HepG2 (cell line): ENCODE data around the gene SLC2A2. TPM values are rescaled to one million over a fixed set of nuclear protein-coding genes. Genes with fewer than 3 reads are reported as not detected.

Source experiments
- ATF5 ChIP-seq: sonication (generic); formaldehyde crosslinking; IDR thresholded peaks from 2 replicates; pipeline ENCODE4 v1.4.0; 2020; ENCODE audit warnings: mild to moderate bottlenecking, low read depth, missing genetic modification reagents
- CAMTA2 ChIP-seq: sonication (generic); formaldehyde crosslinking; IDR thresholded peaks from 2 replicates; pipeline ENCODE4 v1.4.0; 2020; ENCODE audit warnings: mild to moderate bottlenecking, missing genetic modification reagents, borderline replicate concordance
- HIVEP1 ChIP-seq: sonication (generic); formaldehyde crosslinking; IDR thresholded peaks from 2 replicates; pipeline ENCODE4 v1.4.0; 2020; ENCODE audit warnings: mild to moderate bottlenecking, missing genetic modification reagents
- HOXA5 ChIP-seq: sonication (generic); formaldehyde crosslinking; IDR thresholded peaks from 2 replicates; pipeline ENCODE4 v1.4.0; 2020; ENCODE audit warnings: missing genetic modification reagents
- JDP2 ChIP-seq: sonication (generic); formaldehyde crosslinking; IDR thresholded peaks from 2 replicates; pipeline ENCODE4 v1.8.1; 2022; ENCODE audit warnings: missing genetic modification reagents, borderline replicate concordance
- NR2F1 ChIP-seq, 2 experiments: fragments of 450-650 bp in 1 of 2; formaldehyde crosslinking in 1 of 2; IDR thresholded peaks; 2 replicates each; pipeline versions ENCODE4 v1.5.0 to v1.6.1; 2016 to 2020; ENCODE audit warnings: mild to moderate bottlenecking in 1 of 2, missing compliant biosample characterization in 1 of 2, missing genetic modification reagents in 1 of 2, moderate library complexity in 1 of 2
- PHF21A ChIP-seq: sonication (generic); formaldehyde crosslinking; IDR thresholded peaks from 2 replicates; pipeline ENCODE4 v1.5.0; 2020; ENCODE audit warnings: mild to moderate bottlenecking, missing genetic modification reagents
- PRDM4 ChIP-seq: sonication (generic); formaldehyde crosslinking; IDR thresholded peaks from 2 replicates; pipeline ENCODE4 v1.9.0; 2021; ENCODE audit warnings: missing genetic modification reagents, borderline replicate concordance
- RELA ChIP-seq: sonication (generic); formaldehyde crosslinking; IDR thresholded peaks from 2 replicates; pipeline ENCODE4 v1.4.0; 2020; ENCODE audit warnings: missing genetic modification reagents
- SMC3 ChIP-seq: IDR thresholded peaks from 2 replicates; pipeline ENCODE4 v1.6.1; 2011; ENCODE audit warnings: low read length, improper control_type of control experiment
- ZBTB20 ChIP-seq: sonication (generic); formaldehyde crosslinking; IDR thresholded peaks from 2 replicates; pipeline ENCODE4 v1.8.1; 2023; ENCODE audit warnings: missing genetic modification reagents, low read depth, mild to moderate bottlenecking, borderline replicate concordance
- ZBTB42 ChIP-seq: sonication (generic); formaldehyde crosslinking; IDR thresholded peaks from 2 replicates; pipeline ENCODE4 v1.5.0; 2020; ENCODE audit warnings: mild to moderate bottlenecking, missing genetic modification reagents
- ZNF362 ChIP-seq: sonication (generic); formaldehyde crosslinking; IDR thresholded peaks from 2 replicates; pipeline ENCODE4 v1.4.0; 2020; ENCODE audit warnings: missing genetic modification reagents, mild to moderate bottlenecking, borderline replicate concordance
- ZNF564 ChIP-seq: sonication (generic); formaldehyde crosslinking; IDR thresholded peaks from 2 replicates; pipeline ENCODE4 v1.8.1; 2023; ENCODE audit warnings: mild to moderate bottlenecking, missing genetic modification reagents
- ZNF572 ChIP-seq: sonication (generic); formaldehyde crosslinking; IDR thresholded peaks from 2 replicates; pipeline ENCODE4 v1.5.1; 2020; ENCODE audit warnings: mild to moderate bottlenecking, missing genetic modification reagents
- ZSCAN12 ChIP-seq: sonication (generic); formaldehyde crosslinking; IDR thresholded peaks from 2 replicates; pipeline ENCODE4 v1.9.0; 2021; ENCODE audit warnings: mild to moderate bottlenecking, missing genetic modification reagents
- polyA plus RNA-seq, 8 experiments: library from polyadenylated mRNA; depleted of rRNA in 3 of 8; stranded (reverse) in 7 of 8; unstranded in 1 of 8; fragments of >200 nt; fragmentation: Illumina TruSeq in 4 of 8; extraction: Trizol in 4 of 8; gene quantifications; 2 replicates each; pipeline versions ENCODE4 v1.2.1 to v1.2.3, GENCODE V29; 2011 to 2016; ENCODE audit warnings: low read depth in 4 of 8, missing spikeins in 1 of 8, mixed read lengths in 1 of 8; ENCODE audit not compliant: insufficient read depth in 1 of 8
- total RNA-seq, 5 experiments: library from RNA; depleted of rRNA; stranded (reverse); fragments of >200 nt; fragmentation: Illumina TruSeq; extraction: Trizol; gene quantifications; 2 replicates each; pipeline ENCODE4 v1.2.3, GENCODE V29; 2016; ENCODE audit warnings: low read depth in 1 of 5

The SLC2A2 gene
- total and polyA plus RNA-seq, 2 of the 13 experiments (the other 11 are each of a cell fraction or from before 2014, with no cell fraction given) = 19.5 to 23.2 TPM

- TF ChIP-seq PHF21A (CRISPR knock-in tag) (peak; percentile 93), PRDM4 (CRISPR knock-in tag) (no peak), ZBTB20 (peak; percentile 83; the same call in 1 of the 2 replicates), ATF5 (CRISPR knock-in tag) (no peak), JDP2 (CRISPR knock-in tag) (peak; percentile 69; the same call in 1 of the 2 replicates), HIVEP1 (no peak), SMC3 (peak; percentile 66), ZNF564 (CRISPR knock-in tag) (peak; percentile 90; the same call in 1 of the 2 replicates), CAMTA2 (no peak), ZNF362 (CRISPR knock-in tag) (peak; percentile 79; the same call in 1 of the 2 replicates), ZBTB42 (CRISPR knock-in tag) (no peak), HOXA5 (CRISPR knock-in tag) (peak; percentile 75; the same call in 1 of the 2 replicates), ZSCAN12 (CRISPR knock-in tag) (no peak), ZNF572 (CRISPR knock-in tag) (no peak), RELA (CRISPR knock-in tag) (0 out of 2 replicates have a peak, but pooled peaks have one; percentile 71), NR2F1 (CRISPR knock-in tag; IDR thresholded peaks at IDR 0.05) (peak; percentile 96 to 97)
Observed at GRCh38 chr3:171044835-171045793, 18.6 kb upstream of the SLC2A2 start (continued).
